ENCODE results near the gene FOXK1.
"Not testable (repeated sequence)": the region's sequence is repeated elsewhere in the genome, so short reads cannot be mapped to it uniquely, and the experiment has no call there.

FOXK1 gene
- long read RNA-seq, donor 1, full-length matches to known transcripts: 1 of 1 reads
- long read RNA-seq, donor 1, partial matches to known transcripts: 0 of 1 reads
- long read RNA-seq, donor 1, other reads (novel, unspliced or antisense): 0 of 1 reads
- long read RNA-seq, donor 2, full-length matches to known transcripts: 2 of 2 reads
- long read RNA-seq, donor 2, partial matches to known transcripts: 0 of 2 reads
- long read RNA-seq, donor 2, other reads (novel, unspliced or antisense): 0 of 2 reads
- long read RNA-seq, donor 3, full-length matches to known transcripts: 1 of 20 reads
- long read RNA-seq, donor 3, partial matches to known transcripts: 19 of 20 reads
- long read RNA-seq, donor 3, other reads (novel, unspliced or antisense): 0 of 20 reads
- long read RNA-seq, donor 4, full-length matches to known transcripts: 1 of 18 reads
- long read RNA-seq, donor 4, partial matches to known transcripts: 17 of 18 reads
- long read RNA-seq, donor 4, other reads (novel, unspliced or antisense): 0 of 18 reads
- long read RNA-seq, donor 5, full-length matches to known transcripts: 2 of 13 reads
- long read RNA-seq, donor 5, partial matches to known transcripts: 11 of 13 reads
- long read RNA-seq, donor 5, other reads (novel, unspliced or antisense): 0 of 13 reads
- long read RNA-seq, donor 6, full-length matches to known transcripts: 2 of 14 reads
- long read RNA-seq, donor 6, partial matches to known transcripts: 12 of 14 reads
- long read RNA-seq, donor 6, other reads (novel, unspliced or antisense): 0 of 14 reads
- long read RNA-seq, donor 7, full-length matches to known transcripts: 2 of 2 reads
- long read RNA-seq, donor 7, partial matches to known transcripts: 0 of 2 reads
- long read RNA-seq, donor 7, other reads (novel, unspliced or antisense): 0 of 2 reads
- long read RNA-seq, donor 8, partial matches to known transcripts: 6 of 6 reads
- long read RNA-seq, donor 8, other reads (novel, unspliced or antisense): 0 of 6 reads

DNA sequence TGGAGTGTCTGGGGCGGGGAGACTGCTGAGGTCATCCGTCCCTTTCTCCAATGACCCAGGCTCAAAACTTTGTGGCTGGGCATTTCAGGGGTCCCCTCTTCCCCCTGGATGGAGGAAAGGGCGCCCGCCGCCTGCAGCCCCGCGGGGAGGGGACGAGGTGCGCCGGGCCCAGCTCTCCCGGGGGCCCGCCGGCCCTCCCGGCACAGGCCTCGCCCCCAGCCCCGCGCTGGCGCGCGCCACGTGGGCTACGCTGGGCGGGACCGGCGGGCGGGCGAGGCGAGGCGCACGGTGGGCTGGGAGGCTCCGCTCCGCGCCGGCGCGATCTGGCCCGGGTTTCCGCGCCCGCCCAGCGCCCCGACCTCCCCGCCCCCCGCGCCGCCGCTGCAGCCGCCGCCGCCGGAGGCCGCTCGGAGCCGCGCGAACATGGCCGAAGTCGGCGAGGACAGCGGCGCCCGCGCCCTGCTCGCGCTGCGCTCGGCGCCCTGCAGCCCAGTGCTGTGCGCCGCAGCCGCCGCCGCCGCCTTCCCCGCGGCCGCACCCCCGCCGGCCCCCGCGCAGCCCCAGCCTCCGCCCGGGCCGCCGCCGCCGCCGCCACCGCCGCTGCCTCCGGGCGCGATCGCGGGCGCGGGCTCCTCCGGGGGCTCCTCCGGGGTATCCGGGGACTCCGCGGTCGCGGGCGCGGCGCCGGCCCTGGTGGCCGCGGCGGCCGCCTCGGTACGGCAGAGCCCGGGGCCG, at the start of gene FOXK1:
Gene FOXK1 (plus strand): TSS at position 410 of the 735 bp plus-strand sequence. CDS start 14 bp downstream, at position 424.
- DNase-seq: peak; percentile 59

GRCh38 chr7:4633012-4633411, 49.1 kb upstream of the FOXK1 start:
- DNase-seq: no peak

DNA sequence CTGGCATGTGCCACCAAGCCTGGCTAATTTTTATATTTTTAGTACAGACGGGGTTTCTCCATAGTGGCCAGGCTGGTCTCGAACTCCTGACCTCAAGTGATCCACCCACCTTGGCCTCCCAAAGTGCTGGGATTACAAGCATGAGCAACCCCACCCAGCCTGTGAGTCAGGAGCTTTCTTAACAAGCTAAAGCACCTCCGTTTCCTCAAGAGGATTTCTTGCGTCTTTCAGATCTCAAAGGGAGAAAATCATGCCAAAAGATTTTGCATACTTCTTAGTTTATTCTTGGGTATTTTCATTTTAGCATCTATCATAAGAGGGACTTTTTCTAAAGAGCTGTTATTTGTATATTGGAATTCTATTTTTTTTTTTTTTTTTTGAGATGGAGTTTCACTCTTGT, 47.9 kb upstream of the FOXK1 start:
- no peak for DNase-seq

- no peak for DNase-seq
Measured at GRCh38 chr7:4638781-4639575, 43.1 kb upstream of the FOXK1 start.

DNA sequence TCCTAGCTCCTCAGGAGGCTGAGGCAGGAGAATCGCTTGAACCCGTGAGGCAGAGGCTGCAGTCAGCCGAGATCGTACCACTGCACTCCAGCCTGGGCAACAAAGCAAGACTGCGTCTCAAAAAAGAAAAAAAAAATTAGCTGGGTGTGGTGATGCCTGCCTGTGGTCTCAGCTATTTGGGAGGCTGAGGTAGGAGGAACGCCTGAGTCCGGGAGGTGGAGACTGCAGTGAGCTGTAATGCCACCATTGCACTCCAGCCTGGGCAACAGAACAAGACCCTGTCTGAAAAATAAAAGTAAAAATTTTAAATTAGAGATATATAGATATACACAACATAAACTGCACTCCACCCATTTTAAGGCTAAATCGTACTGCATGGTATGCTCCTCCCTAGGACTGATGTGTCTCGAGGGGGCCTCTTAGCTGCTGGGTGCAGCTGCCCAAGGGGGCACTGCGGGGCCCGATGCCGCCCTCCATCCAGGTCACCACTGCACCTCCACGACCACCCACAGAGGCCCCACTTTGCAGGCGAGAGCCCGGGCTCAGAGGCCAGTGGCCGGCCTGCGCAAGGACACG, 40.9 kb upstream of the FOXK1 start:
- no peak for DNase-seq

GRCh38 chr7:4641667-4642467, 40.2 kb upstream of the FOXK1 start:
- DNase-seq: peak; percentile 99

- no peak for DNase-seq
Measured at GRCh38 chr7:4642468-4643203, 39.5 kb upstream of the FOXK1 start.

DNA sequence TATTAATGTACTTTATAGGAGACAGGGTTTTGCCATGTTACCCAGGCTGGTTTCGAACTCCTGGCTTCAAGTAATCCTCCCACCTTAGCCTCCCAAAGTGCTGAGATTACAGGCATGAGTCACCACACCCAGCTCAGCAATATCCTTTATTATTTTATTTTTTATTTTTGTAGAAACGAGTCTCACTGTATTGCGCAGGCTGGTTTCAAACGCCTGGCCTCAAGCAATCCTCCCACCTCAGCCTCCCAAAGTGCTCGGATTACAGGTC, 39.0 kb upstream of the FOXK1 start:
- not testable (repeated sequence) for DNase-seq

- no peak for DNase-seq
Measured at GRCh38 chr7:4645246-4645645, 36.8 kb upstream of the FOXK1 start.

DNA sequence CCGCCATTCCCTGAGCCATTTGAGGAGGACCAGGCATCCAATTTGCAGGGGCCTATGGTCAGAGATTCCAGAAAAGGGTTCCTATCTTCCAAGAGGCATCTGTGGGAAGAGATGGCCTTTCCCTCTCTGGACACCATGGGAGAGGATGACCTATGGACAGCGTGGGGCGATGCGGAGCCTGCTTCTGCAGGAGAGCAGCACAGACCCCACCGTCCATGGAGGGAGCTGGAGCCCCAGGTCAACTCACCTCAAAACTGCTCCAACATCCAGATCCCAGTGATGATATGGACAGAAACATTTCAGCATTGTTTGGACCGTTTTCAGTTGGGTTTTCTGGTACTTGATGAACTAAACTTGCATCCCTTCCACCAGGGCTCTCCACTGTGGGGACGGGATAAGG, 34.0 kb upstream of the FOXK1 start:
- DNase-seq: no peak

DNA sequence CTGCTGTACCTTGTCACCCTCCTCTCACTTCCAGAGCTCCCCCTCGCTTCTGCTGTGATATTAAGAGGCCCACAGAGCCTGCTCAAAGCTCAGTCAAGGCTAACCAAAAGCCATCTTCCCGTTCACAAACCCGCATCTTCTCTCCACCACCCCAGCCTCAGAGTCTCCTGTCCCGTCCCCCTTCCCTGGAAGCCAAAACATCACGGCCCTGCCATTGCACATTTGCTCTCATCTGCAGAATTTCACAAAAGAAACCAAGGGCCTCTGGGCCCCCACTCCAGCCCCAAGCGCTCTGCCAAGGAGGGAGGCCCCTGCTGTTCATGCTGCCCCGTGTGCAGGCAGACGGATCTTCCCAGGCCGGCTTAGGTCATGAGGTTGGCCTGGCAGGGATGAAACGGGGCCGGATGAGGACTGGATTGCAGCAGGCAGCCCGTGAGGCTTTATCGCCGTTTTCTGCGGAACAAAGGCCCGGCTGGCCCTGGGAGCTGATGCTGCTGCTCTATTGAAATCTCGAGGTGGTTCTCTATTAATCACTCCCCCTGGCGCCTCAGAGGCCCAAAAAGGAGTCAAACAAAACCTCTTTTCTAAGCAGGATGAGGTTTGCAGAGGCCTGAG, 31.6 kb upstream of the FOXK1 start:
- DNase-seq: peak; percentile 70

GRCh38 chr7:4653771-4654170, 28.3 kb upstream of the FOXK1 start:
- DNase-seq: no peak

DNA sequence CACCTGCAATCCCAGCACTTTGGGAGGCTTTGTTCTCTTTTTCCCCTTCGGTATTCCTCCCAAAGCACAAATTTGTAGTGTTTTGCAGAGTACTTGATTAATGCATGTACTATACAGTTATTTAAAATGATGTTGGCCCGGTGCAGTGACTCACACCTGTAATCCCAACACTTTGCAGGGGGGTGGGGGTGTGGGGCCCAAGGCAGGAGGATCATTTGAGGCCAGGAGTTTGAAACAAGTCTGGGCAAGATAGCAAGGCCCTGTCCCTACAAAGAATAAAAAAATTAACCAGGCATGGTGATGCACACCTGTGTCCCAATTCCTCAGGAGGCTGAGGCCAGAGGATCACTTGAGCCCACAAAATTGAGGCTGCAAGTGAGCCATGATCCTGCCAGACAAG, 26.8 kb upstream of the FOXK1 start:
- no peak for DNase-seq

- DNase-seq: no peak
Measured at GRCh38 chr7:4655896-4656295, 26.2 kb upstream of the FOXK1 start.

DNA sequence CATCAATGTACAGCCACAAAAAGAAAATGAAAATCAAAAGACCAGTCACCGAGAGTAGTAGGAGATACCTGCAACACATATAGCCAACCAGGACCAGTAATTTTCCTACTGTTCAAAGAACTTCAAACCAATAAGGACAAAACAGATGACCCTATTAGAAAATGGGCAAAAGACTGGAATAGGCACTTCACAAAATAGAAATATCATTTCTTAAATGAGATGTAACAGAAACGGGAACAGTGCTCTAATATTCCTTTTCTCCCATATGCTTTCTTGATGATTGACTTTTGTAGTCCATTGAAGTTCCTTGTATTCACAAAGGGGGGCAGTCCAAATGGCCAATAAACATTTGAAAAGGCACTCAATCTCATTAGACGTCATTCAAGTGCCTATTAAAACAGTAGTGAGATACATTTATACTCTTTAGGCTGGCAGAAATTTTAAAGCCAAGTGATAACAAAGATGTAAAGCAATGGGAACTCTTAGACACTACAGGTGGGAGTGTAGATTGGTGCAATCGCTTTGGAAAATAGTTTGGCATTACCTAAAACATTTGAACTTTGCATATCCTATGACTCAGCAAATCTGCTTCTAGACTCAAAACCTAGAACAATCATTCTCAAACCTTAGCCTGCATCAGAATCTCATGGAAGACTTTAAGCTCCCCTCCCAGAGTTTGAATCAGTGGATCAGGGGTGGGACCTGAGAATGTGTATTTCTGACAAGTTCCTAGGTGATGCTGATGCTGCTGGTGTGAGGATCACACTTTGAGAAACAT, 24.3 kb upstream of the FOXK1 start:
- DNase-seq: no peak

- DNase-seq: no peak
Measured at GRCh38 chr7:4659551-4660286, 22.4 kb upstream of the FOXK1 start.

GRCh38 chr7:4661871-4662270, 20.2 kb upstream of the FOXK1 start:
- DNase-seq: no peak

Data from right kidney (tissue), 9 donors.